HG03571 (cell line): ENCODE measurements around the gene ANKRD66.
"Not testable (repeated sequence)": the region's sequence is repeated elsewhere in the genome, so short reads cannot be mapped to it uniquely, and the experiment has no call there.

Experiments used
- ATAC-seq: cut with Tn5 transposase; IDR thresholded peaks from one replicate; pipeline ENCODE4 v1.9.1; 2021; ENCODE audit not compliant: unreplicated experiment

ANKRD66 gene

GRCh38 chr6:46751658-46752057, 4.9 kb downstream of the ANKRD66 start:
- ATAC-seq = no peak

- ATAC-seq = no peak
These were observed 9.1 kb downstream of the ANKRD66 start for GRCh38 chr6:46755865-46756264.

- no peak for ATAC-seq
These were observed 9.9 kb downstream of the ANKRD66 start for GRCh38 chr6:46756469-46757213.

GRCh38 chr6:46757214-46757596, 10.5 kb downstream of the ANKRD66 start:
- ATAC-seq = no peak

- ATAC-seq = no peak
These were observed 12.4 kb downstream of the ANKRD66 start for GRCh38 chr6:46758960-46759753.

- no peak for ATAC-seq
These were observed 14.2 kb downstream of the ANKRD66 start for GRCh38 chr6:46760925-46761324.

- no peak for ATAC-seq
These were observed 16.7 kb downstream of the ANKRD66 start for GRCh38 chr6:46763466-46763865.

- ATAC-seq = not testable (repeated sequence)
These were observed 17.5 kb downstream of the ANKRD66 start for GRCh38 chr6:46764280-46764679.

- no peak for ATAC-seq
These were observed 18.2 kb downstream of the ANKRD66 start for GRCh38 chr6:46764961-46765360.

GRCh38 chr6:46772016-46772415, 25.3 kb downstream of the ANKRD66 start:
- ATAC-seq = no peak

- no peak for ATAC-seq
These were observed 26.0 kb downstream of the ANKRD66 start for GRCh38 chr6:46772762-46773161.

GRCh38 chr6:46773201-46773855, 26.6 kb downstream of the ANKRD66 start:
- no peak for ATAC-seq

- ATAC-seq = not testable (repeated sequence)
These were observed 28.0 kb downstream of the ANKRD66 start for GRCh38 chr6:46774736-46775135.

GRCh38 chr6:46776070-46776712, 29.5 kb downstream of the ANKRD66 start:
- no peak for ATAC-seq

- no peak for ATAC-seq
These were observed 31.0 kb downstream of the ANKRD66 start for GRCh38 chr6:46777476-46778346.

GRCh38 chr6:46781478-46782378, 35.0 kb downstream of the ANKRD66 start:
- ATAC-seq = no peak

- no peak for ATAC-seq
These were observed 37.8 kb downstream of the ANKRD66 start for GRCh38 chr6:46784535-46784934.

- ATAC-seq = no peak
These were observed 41.3 kb downstream of the ANKRD66 start for GRCh38 chr6:46787871-46788540.

GRCh38 chr6:46788791-46789190, 42.1 kb downstream of the ANKRD66 start:
- ATAC-seq = no peak
